ENCODE data around the gene TCP11L1.
"Not testable (repeated sequence)": the region's sequence is repeated elsewhere in the genome, so short reads cannot be mapped to it uniquely, and the experiment has no call there.

The TCP11L1 gene

GRCh38 chr11:33018840-33019239, 20.5 kb upstream of the TCP11L1 start:
- TF ChIP-seq, protein P1, sequence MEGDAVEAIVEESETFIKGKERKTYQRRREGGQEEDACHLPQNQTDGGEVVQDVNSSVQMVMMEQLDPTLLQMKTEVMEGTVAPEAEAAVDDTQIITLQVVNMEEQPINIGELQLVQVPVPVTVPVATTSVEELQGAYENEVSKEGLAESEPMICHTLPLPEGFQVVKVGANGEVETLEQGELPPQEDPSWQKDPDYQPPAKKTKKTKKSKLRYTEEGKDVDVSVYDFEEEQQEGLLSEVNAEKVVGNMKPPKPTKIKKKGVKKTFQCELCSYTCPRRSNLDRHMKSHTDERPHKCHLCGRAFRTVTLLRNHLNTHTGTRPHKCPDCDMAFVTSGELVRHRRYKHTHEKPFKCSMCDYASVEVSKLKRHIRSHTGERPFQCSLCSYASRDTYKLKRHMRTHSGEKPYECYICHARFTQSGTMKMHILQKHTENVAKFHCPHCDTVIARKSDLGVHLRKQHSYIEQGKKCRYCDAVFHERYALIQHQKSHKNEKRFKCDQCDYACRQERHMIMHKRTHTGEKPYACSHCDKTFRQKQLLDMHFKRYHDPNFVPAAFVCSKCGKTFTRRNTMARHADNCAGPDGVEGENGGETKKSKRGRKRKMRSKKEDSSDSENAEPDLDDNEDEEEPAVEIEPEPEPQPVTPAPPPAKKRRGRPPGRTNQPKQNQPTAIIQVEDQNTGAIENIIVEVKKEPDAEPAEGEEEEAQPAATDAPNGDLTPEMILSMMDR (conservative IDR thresholded peaks at IDR 0.05), result no peak
- peak overlapping the region; percentile 23; the same call in 1 of the 2 replicates for H3K27ac ChIP-seq

GRCh38 chr11:33021501-33021900, 17.9 kb upstream of the TCP11L1 start:
- TF ChIP-seq, protein P1 (conservative IDR thresholded peaks at IDR 0.05), result no peak

DNA sequence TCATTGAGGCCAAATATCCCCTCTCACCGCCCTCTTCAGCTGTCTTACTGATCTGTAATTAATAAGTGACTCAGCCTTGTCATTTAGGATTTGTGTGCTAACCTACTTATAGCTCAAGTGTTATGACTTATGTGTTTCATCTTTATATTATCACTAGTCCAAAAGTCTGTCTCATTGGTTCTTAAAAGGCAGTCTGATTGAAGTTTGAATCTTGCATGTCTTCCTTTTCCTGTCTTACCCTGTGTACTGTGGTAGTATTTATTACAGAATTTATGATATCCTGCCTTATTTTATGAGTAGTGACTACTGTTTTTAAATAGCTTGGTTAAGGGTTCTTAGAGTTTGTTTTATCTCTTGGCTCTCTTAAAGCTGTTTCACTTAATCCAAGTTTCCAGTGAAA, 17.4 kb upstream of the TCP11L1 start:
- TF ChIP-seq, protein P1 (conservative IDR thresholded peaks at IDR 0.05), result no peak
- peak overlapping the region; percentile 85 for H3K27ac ChIP-seq

More at GRCh38 chr11:33021501-33021900, 17.9 kb upstream of the TCP11L1 start:
- peak overlapping the region; percentile 85 for H3K27ac ChIP-seq

DNA sequence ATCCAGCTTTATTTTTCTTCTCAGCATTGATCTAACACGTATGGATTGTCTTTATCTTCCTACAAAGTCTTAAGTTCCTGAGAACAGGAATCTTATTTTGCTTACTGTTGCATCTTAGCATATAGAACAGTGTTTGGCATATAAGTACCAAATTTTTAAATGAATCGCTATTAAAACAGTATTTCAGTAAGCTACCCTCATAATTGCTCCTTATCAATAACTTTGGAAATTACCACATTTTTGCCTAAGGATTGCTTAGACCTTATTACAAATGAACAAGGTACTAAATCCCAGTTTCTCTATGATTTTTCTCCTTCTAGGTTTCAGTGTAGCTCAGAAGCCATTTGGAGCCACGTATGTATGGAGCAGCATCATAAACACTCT, 14.0 kb upstream of the TCP11L1 start:
- no peak overlapping the region for H3K27ac ChIP-seq
- TF ChIP-seq, protein P1 (conservative IDR thresholded peaks at IDR 0.05), result no peak

GRCh38 chr11:33027233-33027632, 12.1 kb upstream of the TCP11L1 start:
- H3K27ac ChIP-seq, result no peak overlapping the region
- TF ChIP-seq, protein P1 (conservative IDR thresholded peaks at IDR 0.05), result no peak

DNA sequence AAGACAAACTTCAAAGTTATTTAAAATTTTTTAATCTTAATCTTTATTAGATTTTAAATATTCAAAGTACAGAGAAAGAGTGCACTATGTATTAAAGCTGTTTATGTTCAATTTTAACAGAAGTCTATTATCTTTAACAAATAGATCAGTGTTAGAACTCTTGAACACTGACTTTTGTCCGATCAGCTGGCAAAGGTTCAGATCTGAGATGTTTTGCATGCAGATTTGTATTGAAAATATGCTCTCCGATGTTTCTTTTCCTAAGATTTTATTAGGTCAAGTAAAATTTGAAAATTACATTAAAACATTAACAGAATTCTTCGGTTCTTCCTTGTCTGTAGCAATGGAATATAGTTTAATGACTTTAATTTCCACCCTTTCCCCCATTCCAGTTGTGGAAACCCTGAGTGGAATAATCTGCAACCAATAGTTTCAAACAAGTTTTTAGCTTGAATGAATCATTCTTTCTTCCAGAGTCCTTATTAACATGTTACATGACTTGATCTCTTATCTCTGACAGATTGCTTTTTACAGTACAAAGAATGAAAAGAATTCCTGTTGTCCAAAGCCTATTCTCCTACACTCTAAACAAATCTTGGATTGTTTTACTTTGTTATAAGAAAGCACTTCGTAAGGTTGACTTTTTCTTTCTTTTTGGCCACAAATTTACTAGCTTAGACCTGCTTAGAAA, 11.4 kb upstream of the TCP11L1 start:
- TF ChIP-seq, protein P1 (conservative IDR thresholded peaks at IDR 0.05), result no peak
- no peak overlapping the region for H3K27ac ChIP-seq

DNA sequence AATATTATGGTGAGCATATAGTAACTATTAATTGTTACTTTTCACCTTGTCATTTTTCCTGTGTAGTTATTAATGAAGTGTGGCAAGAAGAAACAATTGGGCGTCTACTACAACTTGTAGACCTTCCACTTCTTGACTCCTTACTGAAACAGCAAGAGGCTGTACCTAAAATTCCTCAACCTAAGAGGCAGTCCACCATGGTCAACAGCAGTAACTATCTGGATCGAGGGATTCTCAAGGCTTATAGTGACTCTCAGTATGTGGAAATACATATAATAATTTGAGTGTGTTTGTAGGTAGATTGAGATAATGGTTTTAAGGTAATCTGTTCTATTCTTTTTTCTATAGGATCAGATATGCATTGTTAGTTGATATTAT, 10.8 kb upstream of the TCP11L1 start:
- no peak overlapping the region for H3K27ac ChIP-seq
- TF ChIP-seq, protein P1 (conservative IDR thresholded peaks at IDR 0.05), result no peak

GRCh38 chr11:33029218-33029617, 10.2 kb upstream of the TCP11L1 start:
- not testable (repeated sequence) for H3K27ac ChIP-seq
